Activated CD4-positive, alpha-beta T cell treated with anti-CD3 and anti-CD28 coated beads, Interleukin-2, amount 50 U/mL, for 24 hours (primary cell): ENCODE data around the gene HS1BP3.

Source experiments
- DNase-seq, 2 donors: peaks; one replicate each; pipeline ENCODE4 v3.0.0-alpha.2; 2020; ENCODE audit warnings: low read depth in 1 of 2, low spot score in 1 of 2

The HS1BP3 gene

GRCh38 chr2:20674974-20675679 is 24.2 kb upstream of the HS1BP3 start:
- DNase-seq: no peak

GRCh38 chr2:20674309-20674965 is 23.5 kb upstream of the HS1BP3 start:
- no peak for DNase-seq

GRCh38 chr2:20673686-20674308 is 22.9 kb upstream of the HS1BP3 start:
- no peak for DNase-seq

GRCh38 chr2:20672201-20672951 is 21.5 kb upstream of the HS1BP3 start:
- no peak for DNase-seq

GRCh38 chr2:20671736-20672080 is 20.8 kb upstream of the HS1BP3 start:
- no peak for DNase-seq

GRCh38 chr2:20671036-20671735 is 20.3 kb upstream of the HS1BP3 start:
- DNase-seq: no peak

GRCh38 chr2:20670315-20671035 is 19.6 kb upstream of the HS1BP3 start:
- DNase-seq: no peak

GRCh38 chr2:20669562-20670314 is 18.8 kb upstream of the HS1BP3 start:
- no peak for DNase-seq

- DNase-seq: no peak
Measured at GRCh38 chr2:20668871-20669475, 18.1 kb upstream of the HS1BP3 start.

- DNase-seq: no peak
Measured at GRCh38 chr2:20668451-20668850, 17.6 kb upstream of the HS1BP3 start.

GRCh38 chr2:20667531-20668401 is 16.9 kb upstream of the HS1BP3 start:
- no peak for DNase-seq

GRCh38 chr2:20667151-20667530 is 16.2 kb upstream of the HS1BP3 start:
- DNase-seq: no peak

GRCh38 chr2:20666304-20667150 is 15.6 kb upstream of the HS1BP3 start, which contains the start of gene GDF7:
TSS of gene GDF7 (plus strand) at chr2:20667144. CDS start at chr2:20667240, 96 bp downstream.
- DNase-seq: no peak

- no peak for DNase-seq
Measured at GRCh38 chr2:20666005-20666303, 15.1 kb upstream of the HS1BP3 start.

- no peak for DNase-seq
Measured at GRCh38 chr2:20665243-20666004, 14.5 kb upstream of the HS1BP3 start.

GRCh38 chr2:20664431-20665242 is 13.7 kb upstream of the HS1BP3 start:
- DNase-seq: no peak
